Ishikawa (cell line): ENCODE measurements around the gene ADSS2.

ENCODE experiments used
- CEBPB ChIP-seq: IDR thresholded peaks from 2 replicates; pipeline ENCODE4 v1.6.1; 2012
- CREB1 ChIP-seq: IDR thresholded peaks from 2 replicates; pipeline ENCODE4 v1.6.1; 2012; ENCODE audit warnings: low read depth
- EP300 ChIP-seq: IDR thresholded peaks from 2 replicates; pipeline ENCODE4 v1.6.1; 2012; ENCODE audit warnings: borderline replicate concordance
- FOXM1 ChIP-seq: IDR thresholded peaks from 2 replicates; pipeline ENCODE4 v1.6.1; 2012; ENCODE audit warnings: low read depth, borderline replicate concordance
- MAX ChIP-seq: IDR thresholded peaks from 2 replicates; pipeline ENCODE4 v1.6.1; 2012
- NFIC ChIP-seq: IDR thresholded peaks from 2 replicates; pipeline ENCODE4 v1.6.1; 2012
- RAD21 ChIP-seq: IDR thresholded peaks from 2 replicates; pipeline ENCODE4 v1.6.1; 2012; ENCODE audit warnings: low read depth
- REST ChIP-seq: IDR thresholded peaks from 2 replicates; pipeline ENCODE4 v1.6.1; 2012; ENCODE audit warnings: low read depth, mild to moderate bottlenecking
- TAF1 ChIP-seq: IDR thresholded peaks from 2 replicates; pipeline ENCODE4 v1.6.1; 2012; ENCODE audit warnings: low read depth, mild to moderate bottlenecking
- TCF12 ChIP-seq: IDR thresholded peaks from 2 replicates; pipeline ENCODE4 v1.6.1; 2012; ENCODE audit warnings: low read depth
- TEAD4 ChIP-seq: IDR thresholded peaks from 2 replicates; pipeline ENCODE4 v1.6.1; 2012
- USF1 ChIP-seq: IDR thresholded peaks from 2 replicates; pipeline ENCODE4 v1.6.1; 2012
- ZBTB7A ChIP-seq: IDR thresholded peaks from 2 replicates; pipeline ENCODE4 v1.6.1; 2012; ENCODE audit warnings: low read depth

- TF ChIP-seq EP300 (no peak), RAD21 (no peak), NFIC (no peak), REST (no peak), FOXM1 (no peak), USF1 (no peak), MAX (no peak), CEBPB (no peak), ZBTB7A (no peak), CREB1 (no peak), TEAD4 (no peak), TCF12 (no peak), TAF1 (no peak)
Observed at GRCh38 chr1:244458781-244459180, 7.1 kb upstream of the ADSS2 start.
